ENCODE measurements around the gene HLA-DMA.
"Not testable (repeated sequence)": the region's sequence is repeated elsewhere in the genome, so short reads cannot be mapped to it uniquely, and the experiment has no call there.

- TF ChIP-seq CTCF (IDR thresholded peaks at IDR 0.05; ENCODE audit: low read depth, low read length); EZH2phosphoT487 (IDR thresholded peaks at IDR 0.05; ENCODE audit: low read depth): not testable (repeated sequence)
Observed at GRCh38 chr6:32942555-32943123, 10.3 kb downstream of the HLA-DMA start.
